Measurements from ENCODE around the gene CA12.
"Not testable (repeated sequence)": the region's sequence is repeated elsewhere in the genome, so short reads cannot be mapped to it uniquely, and the experiment has no call there.

CA12 gene

DNA sequence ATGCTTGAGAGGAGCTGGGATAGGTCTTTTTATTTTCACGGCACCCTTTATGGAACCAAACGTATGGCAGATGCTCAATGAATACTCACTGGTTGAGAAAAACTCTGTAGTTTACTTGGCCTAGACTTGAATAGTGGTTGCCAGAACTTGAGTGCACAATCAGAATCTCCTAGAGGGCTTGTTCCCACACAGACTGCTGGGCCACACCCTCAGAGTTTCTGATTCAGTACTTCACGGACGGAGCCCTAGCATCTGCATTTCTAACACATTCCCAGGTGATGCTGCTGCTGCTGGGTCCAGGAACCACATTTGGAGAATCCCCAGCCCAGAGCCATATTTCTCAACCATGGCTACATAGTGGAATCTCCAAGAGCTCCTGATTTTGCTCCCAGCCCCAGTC, 24.6 kb downstream of the CA12 start:
- DNase-seq (ENCODE audit: low spot score) = no peak

- DNase-seq (ENCODE audit: low spot score) = no peak
These were observed 26.6 kb downstream of the CA12 start for GRCh38 chr15:63354821-63355650.

DNA sequence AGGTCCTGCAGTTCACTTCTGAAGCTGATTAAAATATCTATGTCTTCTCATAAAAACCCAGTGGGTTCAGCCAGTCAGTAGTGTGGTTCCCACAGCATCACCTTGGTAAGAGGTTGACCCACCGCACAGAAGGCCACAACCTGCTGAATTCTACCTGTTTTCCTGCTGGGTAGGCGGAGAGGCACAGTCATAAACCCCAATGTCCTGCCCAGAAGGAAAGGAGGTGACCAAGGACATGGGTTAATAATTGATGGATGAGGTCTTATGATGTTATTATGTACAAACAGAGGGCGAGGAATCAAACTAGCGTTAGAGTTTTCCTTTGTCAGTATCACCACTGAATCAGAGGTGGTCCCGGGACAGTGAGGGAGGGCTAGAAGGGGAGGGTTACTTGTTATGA, 27.8 kb downstream of the CA12 start:
- DNase-seq (ENCODE audit: low spot score) = no peak

DNA sequence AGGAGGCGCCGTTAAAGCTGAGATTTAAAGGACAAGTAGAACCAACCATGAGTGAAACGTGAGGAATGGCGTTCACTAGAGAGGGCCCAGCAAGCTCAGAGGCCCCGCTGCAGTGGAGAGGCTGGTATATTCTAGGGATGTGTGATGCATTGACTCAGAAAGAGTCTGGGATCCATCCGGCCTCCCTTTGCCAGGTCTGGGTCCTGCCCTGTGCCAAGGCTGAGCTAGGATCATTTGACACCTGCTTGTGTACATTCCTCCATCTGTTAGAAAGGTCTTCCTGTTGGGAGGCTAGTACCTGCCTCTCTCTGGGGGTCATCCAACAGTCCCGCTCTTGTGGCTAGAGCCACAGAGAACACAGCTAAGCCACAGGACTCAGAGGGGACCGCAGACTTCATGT, 28.4 kb downstream of the CA12 start:
- DNase-seq (ENCODE audit: low spot score) = no peak

- DNase-seq (ENCODE audit: low spot score) = no peak
These were observed 28.8 kb downstream of the CA12 start for GRCh38 chr15:63352808-63353207.

DNA sequence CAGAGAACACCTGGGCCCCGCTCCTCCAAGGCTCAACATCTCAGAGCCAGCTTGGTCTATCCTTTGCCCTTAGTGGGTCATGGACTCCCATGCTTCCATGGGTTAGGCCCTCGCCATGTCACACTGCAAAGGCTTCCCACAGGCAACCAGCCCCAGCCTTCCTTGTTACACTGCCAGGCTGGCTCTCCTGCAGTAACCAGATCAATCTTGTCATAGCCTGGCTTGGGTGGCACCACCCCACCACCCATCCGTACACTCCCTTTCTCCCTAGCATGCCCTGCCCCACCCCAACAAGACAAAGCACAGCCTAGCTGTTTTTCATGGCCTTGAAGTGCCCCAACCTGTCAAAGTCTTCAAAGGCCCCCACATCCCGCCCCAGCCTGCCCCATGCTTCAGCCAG, 30.5 kb downstream of the CA12 start:
- no peak for DNase-seq (ENCODE audit: low spot score)

GRCh38 chr15:63350178-63350621, 31.4 kb downstream of the CA12 start:
- no peak for DNase-seq (ENCODE audit: low spot score)

DNA sequence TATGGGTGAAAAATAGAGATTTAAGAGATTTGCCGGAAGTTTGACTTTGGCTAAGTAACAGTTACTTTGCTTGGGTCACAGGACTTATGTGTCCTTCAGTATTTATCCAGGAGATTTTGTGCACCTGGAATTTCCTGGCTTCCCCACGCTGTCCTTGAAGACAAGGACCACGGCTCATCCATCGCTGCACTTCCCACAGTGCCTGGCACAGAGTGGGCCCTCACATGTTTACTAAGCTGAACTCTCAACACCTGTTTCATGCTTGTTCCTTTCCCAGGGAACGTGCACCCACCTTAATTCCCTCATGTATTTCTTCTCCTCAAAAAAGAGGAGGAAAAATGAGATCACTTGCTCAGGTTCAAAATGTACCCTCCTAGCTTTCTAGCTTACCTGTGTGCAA, 32.0 kb downstream of the CA12 start:
- DNase-seq (ENCODE audit: low spot score) = no peak

DNA sequence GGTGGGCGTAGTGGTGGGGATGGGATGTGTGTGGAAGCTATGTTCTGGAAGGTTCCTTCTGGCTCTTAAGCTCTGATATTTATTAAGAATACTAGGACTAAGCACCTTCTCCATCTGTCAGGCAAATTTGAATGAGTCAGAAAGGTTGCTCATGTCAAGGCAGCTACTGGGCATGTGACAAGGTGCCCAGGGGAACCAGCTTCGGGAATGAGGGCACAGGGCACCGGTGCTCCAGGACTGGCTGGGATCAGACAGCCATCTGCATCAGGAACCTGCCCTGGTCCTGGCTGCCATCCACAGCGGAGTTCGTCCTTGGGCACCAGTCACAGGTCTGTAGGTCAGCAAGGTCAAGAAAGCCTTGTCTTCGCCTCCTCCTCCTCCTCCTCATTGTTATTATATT, 32.5 kb downstream of the CA12 start:
- no peak for DNase-seq (ENCODE audit: low spot score)

DNA sequence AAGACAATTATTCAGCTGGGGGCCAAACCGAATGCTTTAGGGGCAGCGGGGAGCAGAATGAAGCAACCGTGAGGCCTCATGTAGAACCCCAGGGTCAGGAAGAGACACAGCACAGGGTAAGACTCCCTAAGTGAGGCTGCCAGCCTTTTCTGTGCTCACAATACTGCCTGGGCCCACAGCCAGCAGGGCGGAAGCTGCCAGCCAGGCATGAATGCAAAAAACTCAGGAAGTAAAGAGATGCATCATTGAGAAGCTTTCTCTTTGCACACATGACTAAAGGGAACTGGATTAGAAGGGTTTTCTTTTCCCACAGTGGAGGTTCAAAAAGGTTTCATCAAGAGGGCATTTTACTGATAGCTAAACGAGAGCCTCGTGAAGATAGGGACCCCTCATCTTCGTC, 33.3 kb downstream of the CA12 start:
- DNase-seq (ENCODE audit: low spot score) = peak; percentile 82

DNA sequence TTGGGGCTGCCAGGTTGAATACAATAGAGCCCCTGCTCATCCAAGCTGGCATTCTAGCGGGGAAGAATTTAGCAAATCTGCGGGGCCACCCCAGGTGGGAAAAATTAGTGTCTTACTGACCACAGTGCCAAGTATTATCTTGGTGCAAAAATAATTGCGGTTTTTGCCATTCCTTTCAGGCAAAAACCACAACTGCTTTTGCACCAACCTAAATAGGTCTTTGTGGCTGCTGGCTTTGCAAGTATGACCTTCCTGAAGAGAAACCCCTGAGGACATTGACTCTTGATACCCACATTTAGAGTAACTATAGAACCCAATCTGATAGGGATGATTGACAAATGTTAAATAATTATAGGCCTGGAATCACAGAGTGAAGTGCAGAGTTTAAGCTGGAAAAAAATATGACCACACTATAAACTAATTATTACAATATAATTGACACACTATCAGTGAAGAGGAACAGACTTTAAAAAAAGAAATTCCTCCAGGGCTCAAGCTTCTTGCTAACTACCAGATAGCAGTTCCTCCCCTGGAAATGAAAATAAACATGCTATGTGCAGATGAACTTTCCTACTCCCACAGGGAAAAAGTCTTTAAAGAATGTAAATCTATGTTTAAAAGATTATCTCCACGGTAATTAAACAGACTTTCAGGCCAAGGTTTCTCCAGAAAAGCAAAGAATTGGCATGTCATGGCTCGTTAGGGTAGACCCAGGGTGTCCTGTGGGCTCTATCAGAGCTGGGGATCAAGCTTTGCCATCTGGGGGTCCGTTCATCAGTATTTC, 34.4 kb downstream of the CA12 start:
- DNase-seq (ENCODE audit: low spot score) = no peak

GRCh38 chr15:63345391-63345752, 36.3 kb downstream of the CA12 start:
- DNase-seq (ENCODE audit: low spot score) = no peak

DNA sequence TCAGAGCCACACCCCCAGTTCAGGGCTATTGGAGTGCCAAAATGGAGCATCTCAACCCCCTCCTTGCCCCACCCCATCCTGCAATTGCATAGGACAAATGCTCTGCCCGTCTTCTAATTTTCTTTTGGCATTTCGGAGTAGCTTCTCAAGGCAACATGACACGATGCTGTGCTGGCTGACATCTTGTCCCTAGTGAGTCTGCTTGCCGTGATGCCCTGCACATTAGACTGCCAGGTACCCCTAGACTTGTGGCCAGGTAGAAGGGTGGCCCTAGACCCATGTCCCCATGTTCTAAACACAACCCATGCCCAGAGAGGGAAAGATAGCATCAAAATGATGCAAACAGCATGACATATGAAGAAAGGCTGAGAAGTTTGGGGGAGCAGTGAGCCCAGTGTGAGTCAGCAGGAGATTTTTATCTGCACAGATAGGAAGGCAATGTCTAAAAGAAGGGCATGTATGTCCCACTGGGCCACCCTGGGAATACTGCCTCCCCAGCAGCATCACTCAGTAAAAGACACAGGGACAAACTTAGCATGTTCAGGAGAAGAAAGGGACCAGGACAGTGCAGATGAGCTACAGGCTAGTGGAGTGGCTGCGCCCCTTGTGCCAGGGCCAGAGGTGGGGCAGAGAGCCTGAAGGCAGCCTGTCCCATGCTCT, 36.8 kb downstream of the CA12 start:
- peak; percentile 35 for DNase-seq (ENCODE audit: low spot score)

- DNase-seq (ENCODE audit: low spot score) = not testable (repeated sequence)
These were observed 38.6 kb downstream of the CA12 start for GRCh38 chr15:63342996-63343562.

GRCh38 chr15:63341898-63342297, 39.7 kb downstream of the CA12 start:
- no peak for DNase-seq (ENCODE audit: low spot score)

DNA sequence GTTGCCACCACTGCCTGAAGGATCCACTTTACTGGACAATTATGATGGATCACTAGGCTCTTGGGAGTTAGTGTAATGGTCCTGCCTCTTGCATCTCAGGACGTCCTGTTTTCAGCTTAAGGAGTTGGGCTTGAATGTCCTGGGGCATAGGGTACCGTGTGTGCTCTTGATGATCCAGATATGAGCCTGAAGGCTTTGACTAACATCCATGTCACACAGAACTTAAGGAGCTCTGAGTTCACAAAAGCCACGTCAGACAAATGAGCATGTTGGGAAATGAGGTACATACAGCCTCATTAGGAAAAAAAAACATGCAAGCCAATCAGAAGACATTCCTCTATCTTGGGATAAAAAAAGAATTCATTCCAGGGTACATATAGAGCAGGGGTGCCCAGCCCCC, 40.8 kb downstream of the CA12 start:
- no peak for DNase-seq (ENCODE audit: low spot score)

- DNase-seq (ENCODE audit: low spot score) = no peak
These were observed 41.3 kb downstream of the CA12 start for GRCh38 chr15:63340353-63340752.

DNA sequence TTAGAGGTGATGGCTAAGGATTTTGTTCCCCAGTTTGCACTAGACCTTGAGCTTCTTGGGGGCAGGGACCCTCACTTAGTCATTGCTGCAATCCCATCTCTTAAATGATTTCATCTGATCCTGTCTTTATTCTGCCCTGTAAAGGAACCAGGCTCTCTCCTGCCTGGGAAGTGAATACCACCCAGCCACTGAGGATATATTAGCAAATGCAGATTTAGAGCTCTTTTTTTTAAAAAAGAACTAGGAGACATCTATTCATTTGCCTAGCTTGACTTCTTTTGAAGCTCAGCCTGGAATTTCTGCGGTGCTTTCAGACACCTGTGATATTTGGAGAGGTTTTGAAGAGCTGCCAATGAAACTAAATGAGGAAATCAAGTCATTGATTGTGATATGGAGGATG, 41.8 kb downstream of the CA12 start:
- DNase-seq (ENCODE audit: low spot score) = no peak

DNA sequence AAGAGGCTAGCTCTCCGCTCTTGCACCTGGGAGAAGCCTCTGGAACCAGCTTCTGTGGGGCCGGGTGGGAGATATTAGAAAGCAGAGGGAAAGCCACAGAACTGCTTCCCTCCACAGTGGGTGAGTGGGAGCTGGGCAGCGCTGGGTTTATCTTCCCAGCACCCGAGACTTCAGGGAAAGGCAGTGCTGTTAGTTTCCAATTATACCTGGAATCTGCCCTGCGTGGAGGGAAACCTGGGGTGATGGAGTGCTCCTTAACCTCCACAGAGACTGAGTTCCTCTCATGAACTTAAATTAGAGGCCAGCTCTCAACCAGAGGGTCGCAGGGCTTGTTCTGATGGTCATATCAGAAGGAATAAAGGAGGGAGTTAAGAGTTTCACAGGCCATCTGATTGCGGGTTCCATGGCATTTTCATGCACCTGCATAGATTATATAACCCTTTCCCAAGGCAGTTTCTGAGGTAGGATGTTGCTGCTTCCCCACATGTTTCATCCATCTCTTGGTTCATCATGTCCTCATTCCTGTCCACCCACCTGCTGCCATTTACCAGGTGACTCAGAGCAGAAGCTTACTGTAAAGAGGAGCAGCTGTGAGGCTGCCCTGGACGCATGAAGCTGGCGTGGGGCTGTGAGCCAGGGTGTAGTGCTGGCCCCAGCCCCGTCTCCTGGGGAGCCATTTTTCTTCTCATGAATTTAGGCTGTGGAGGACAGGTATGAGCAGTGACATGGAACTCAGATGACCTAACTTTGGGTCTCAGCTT, 42.5 kb downstream of the CA12 start:
- no peak for DNase-seq (ENCODE audit: low spot score)

- peak; percentile 68 for DNase-seq (ENCODE audit: low spot score)
These were observed 43.5 kb downstream of the CA12 start for GRCh38 chr15:63338170-63338569.

GRCh38 chr15:63337046-63337445, 44.6 kb downstream of the CA12 start:
- no peak for DNase-seq (ENCODE audit: low spot score)
